Measurements from ENCODE around the gene MACIR.

MACIR gene

DNA sequence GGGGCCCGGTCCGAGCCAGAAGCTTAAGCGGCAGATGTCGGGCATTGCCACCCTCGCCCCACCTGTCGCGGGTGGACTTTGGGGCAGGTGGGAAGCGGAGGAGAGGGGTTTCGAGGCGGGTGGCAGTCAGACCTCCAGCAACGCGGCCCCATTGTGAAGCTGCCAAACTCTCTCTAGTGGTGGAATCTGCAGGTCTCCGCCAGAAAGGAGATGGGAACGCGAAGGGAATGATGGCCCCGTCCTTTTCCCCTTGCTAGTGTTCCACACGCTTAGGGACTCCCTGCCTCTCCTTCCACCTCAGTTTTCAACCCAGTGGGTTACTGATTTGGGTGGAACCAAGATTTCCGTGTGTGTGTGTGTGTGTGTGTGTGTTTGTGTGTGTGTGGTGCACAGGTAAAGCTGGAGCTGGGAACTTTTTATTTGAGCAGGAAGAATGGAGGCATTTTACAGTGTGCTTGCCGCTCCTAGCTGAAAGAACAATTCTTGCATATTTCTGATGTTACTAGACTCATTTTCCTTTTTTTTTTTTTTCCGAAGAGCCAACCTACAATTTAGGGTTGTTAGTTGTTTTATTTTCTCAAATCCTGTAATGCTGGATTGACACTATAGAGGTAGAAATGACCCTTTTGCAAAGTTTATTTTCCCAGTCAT is 1.3 kb downstream of the MACIR start:
- Mint-ChIP-seq H3K4me3 (peak overlapping the region; percentile 87), H3K9me3 (no peaks in the 10 kb centered on the region), H3K27ac (no peak overlapping the region), H3K36me3 (no peaks in the 10 kb centered on the region), H3K27me3 (peaks cover 3% of the 10 kb centered on the region), H3K4me1 (peaks cover 5% of the 10 kb centered on the region)
- DNase-seq (ENCODE audit: low spot score in 2 of 2) (no peak), ATAC-seq (ENCODE audit: low read depth) (no peak)

DNA sequence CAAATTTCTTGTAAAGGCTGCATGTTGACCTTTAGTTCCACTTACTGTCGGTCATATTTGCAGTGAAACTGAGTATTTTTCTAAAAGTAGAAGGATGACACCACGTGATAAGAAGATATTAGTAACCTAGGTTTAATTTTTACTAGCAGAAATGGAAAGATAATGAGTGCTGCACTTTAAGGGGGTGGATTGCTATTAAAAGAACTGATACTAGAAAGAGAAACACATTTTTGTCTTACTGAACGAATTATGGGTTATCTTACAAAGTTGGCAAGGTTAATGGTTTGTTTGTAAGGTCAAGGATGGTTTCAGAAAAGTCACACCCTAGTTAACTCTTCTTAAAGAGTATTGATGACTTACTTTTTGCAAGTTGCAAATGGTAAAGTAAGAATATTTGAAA is 2.4 kb downstream of the MACIR start:
- H3K4me3 Mint-ChIP-seq, result no peak overlapping the region

DNA sequence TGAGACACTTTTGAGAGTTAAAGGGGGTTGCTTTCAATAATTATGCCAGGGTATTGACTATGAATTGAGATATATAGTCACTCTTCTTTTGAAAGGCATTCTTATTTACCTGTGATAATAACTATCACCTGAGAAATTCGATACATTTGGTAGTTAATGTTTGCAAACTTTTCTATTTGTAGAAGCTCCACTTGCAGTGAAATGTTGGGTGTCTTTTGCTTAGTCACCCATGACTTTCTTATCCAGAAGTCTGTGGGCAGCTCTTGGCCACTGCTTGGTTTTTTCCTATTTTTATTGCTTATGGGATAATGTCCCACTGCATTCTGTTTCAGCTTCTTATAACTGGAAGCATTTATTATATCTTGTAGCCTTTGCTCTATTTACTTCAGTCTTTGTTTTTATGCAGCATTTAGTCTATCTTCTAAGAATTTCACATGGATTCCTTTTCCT is 3.9 kb downstream of the MACIR start:
- Mint-ChIP-seq H3K4me3 (no peak overlapping the region), H3K4me1 (peaks cover 5% of the 10 kb centered on the region), H3K27ac (no peak overlapping the region), H3K27me3 (no peaks in the 10 kb centered on the region), H3K36me3 (peaks cover 3% of the 10 kb centered on the region), H3K9me3 (no peaks in the 10 kb centered on the region)
- ATAC-seq (ENCODE audit: low read depth), result no peak
- no peak for DNase-seq (ENCODE audit: low spot score in 2 of 2)

More for the DNA sequence above, 2.4 kb downstream of the MACIR start:
- DNase-seq (ENCODE audit: low spot score in 2 of 2) (no peak), ATAC-seq (ENCODE audit: low read depth) (no peak)
- H3K4me1 Mint-ChIP-seq, result peaks cover 5% of the 10 kb centered on the region
- no peaks in the 10 kb centered on the region for H3K9me3 Mint-ChIP-seq
- peaks cover 1% of the 10 kb centered on the region for H3K27me3 Mint-ChIP-seq
- peak overlapping the region; percentile 7 for H3K27ac Mint-ChIP-seq
- H3K36me3 Mint-ChIP-seq, result no peaks in the 10 kb centered on the region

DNA sequence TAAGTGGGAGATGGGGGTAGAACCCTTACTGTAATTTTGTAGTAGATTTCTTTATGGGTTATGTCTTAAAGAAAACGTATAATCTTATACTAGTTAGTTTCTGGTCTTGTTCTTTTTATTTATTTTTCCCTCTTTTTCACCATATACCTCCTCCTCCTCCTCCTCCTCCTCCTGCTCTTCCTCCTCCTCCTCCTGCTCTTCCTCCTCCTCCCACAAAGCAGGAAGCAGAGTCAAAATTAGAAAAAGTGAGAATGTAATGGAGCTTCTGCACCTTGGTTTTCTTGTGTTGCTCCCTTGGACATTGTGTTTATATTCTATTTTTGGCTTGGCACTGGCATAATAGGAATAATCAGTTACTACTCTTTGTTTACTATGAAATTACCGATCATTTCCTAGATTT is 4.5 kb downstream of the MACIR start:
- ATAC-seq (ENCODE audit: low read depth) (no peak), DNase-seq (ENCODE audit: low spot score in 2 of 2) (no peak)
- peaks cover 5% of the 10 kb centered on the region for H3K4me1 Mint-ChIP-seq
- no peak overlapping the region for H3K27ac Mint-ChIP-seq
- peaks cover 4% of the 10 kb centered on the region for H3K36me3 Mint-ChIP-seq
- H3K9me3 Mint-ChIP-seq, result no peaks in the 10 kb centered on the region
- no peak overlapping the region for H3K4me3 Mint-ChIP-seq
- no peaks in the 10 kb centered on the region for H3K27me3 Mint-ChIP-seq

DNA sequence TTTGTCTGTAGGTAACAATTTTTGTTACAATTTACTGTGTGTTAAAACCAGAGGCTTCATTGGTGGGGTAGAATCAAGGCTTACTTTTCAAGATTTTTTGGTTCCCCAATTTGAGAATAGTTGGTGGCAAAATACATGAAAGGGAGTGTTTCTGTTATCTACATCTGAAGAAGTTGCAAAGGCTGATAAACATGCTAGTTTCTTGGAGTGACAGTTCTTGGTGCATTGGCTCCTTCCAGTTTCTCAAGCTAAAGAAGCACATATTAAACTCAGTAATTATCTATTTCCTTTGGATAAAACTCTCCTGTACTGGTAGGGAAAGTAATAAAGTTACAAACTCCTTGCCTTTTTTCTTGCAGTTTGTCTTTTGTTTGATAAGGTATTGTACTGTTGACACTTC is 5.9 kb downstream of the MACIR start:
- Mint-ChIP-seq H3K4me3 (no peak overlapping the region), H3K27ac (no peak overlapping the region), H3K9me3 (no peaks in the 10 kb centered on the region), H3K27me3 (no peaks in the 10 kb centered on the region), H3K36me3 (peaks cover 4% of the 10 kb centered on the region), H3K4me1 (peaks cover 5% of the 10 kb centered on the region)
- DNase-seq (ENCODE audit: low spot score in 2 of 2), result no peak
- no peak for ATAC-seq (ENCODE audit: low read depth)

DNA sequence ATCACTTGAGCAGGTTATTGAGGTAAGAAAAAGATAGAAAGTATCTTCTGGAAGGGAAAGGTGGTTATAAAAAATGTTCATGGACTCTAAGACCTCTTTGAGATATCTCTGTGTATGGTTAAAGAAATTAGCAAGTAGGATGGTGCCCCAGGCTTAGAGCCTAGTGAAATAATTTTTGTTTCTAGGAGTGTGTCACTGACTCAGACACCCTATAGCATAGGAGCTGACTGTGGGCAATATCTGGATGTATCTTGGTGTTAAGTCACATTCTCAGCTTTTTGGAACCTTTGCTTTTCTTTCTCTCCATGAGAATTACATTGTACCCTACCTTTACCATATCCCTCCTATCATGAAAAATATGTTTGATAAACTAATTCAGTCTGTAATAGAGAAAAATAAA is 12.0 kb downstream of the MACIR start:
- Mint-ChIP-seq H3K36me3 (peaks cover 6% of the 10 kb centered on the region), H3K4me3 (no peak overlapping the region), H3K27ac (no peak overlapping the region), H3K27me3 (no peaks in the 10 kb centered on the region), H3K9me3 (no peaks in the 10 kb centered on the region), H3K4me1 (peaks cover 6% of the 10 kb centered on the region)
- DNase-seq (ENCODE audit: low spot score in 2 of 2), result no peak
- no peak for ATAC-seq (ENCODE audit: low read depth)

DNA sequence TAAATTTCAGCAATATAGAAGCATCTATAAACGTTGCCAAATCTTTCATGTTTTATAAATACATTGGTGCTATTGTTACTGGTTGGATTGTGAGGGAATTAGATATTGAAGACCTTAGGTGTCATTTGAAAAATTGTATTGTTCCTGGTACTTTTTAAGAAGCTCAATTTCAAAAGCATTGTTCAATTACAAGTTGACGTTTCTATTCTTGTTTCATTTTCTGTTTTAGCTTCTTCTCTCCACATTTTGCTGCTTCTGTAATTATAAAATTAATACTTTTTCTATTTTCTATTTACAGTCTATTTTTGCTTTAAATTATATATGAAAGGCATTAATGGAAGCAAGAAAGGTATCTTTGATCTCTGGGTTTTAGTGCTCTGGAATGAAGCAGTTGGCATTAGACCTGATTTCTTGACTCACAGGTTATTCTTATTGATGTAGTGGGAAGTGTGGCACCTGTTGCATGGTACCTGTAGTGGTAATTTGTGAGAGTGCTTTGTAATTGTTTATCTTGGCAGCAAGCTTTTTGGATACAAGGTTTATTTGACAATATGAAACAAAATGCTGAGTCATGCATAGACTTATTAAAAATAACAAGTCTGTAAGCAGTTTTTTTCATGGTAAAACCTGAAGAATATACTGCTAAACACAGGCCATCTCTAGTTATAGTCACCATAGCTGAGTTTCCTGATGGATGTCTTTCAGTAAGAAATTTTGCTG is 13.2 kb downstream of the MACIR start:
- no peak overlapping the region for H3K27ac Mint-ChIP-seq
- peaks cover 10% of the 10 kb centered on the region for H3K36me3 Mint-ChIP-seq
- ATAC-seq (ENCODE audit: low read depth) (no peak), DNase-seq (ENCODE audit: low spot score in 2 of 2) (no peak)
- no peaks in the 10 kb centered on the region for H3K27me3 Mint-ChIP-seq
- peaks cover 6% of the 10 kb centered on the region for H3K4me1 Mint-ChIP-seq
- H3K9me3 Mint-ChIP-seq, result no peaks in the 10 kb centered on the region
- no peak overlapping the region for H3K4me3 Mint-ChIP-seq

DNA sequence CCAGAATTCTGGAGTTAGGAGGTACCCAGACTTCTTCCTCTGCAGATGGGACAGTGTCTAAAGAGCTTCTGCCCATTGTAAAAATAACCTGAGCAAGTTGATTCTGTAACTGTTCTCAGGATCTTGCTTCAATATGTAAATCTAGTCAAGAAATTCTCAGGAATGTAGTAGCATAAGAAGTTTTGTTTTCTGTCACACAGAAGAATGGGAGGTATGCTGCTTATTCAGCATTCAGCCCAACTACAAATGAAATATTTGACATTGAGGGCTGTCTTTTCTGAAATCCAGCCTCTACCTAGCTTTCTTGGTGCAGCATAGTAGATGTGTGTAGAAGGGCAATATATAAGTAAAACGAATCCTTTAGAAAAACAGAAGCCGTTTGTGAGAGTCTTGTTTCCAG is 13.8 kb downstream of the MACIR start:
- H3K27ac Mint-ChIP-seq, result no peak overlapping the region
- H3K36me3 Mint-ChIP-seq, result peaks cover 10% of the 10 kb centered on the region
- ATAC-seq (ENCODE audit: low read depth), result no peak
- peaks cover 6% of the 10 kb centered on the region for H3K4me1 Mint-ChIP-seq
- no peak for DNase-seq (ENCODE audit: low spot score in 2 of 2)
- no peaks in the 10 kb centered on the region for H3K27me3 Mint-ChIP-seq
- H3K9me3 Mint-ChIP-seq, result no peaks in the 10 kb centered on the region
- H3K4me3 Mint-ChIP-seq, result no peak overlapping the region

DNA sequence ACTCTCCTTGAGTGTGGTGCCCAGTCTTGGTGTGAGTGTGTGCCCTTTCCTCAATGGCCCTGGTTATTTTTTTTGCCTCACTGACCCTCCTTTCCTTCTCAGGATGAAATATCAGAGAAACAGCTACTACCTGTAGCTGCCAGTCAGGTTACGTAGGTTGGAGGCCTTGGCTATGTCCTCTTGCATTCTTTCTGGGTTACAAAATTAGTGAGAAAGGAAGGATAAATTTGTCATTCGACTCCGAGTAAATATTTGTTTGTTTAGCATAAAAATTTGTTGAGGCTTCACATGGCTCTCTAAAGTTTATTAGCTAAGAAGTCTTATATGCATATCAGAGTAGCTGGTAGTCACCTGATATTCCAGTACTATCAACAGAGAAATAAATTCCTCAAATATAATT is 15.4 kb downstream of the MACIR start:
- no peaks in the 10 kb centered on the region for H3K9me3 Mint-ChIP-seq
- H3K4me1 Mint-ChIP-seq, result peaks cover 6% of the 10 kb centered on the region
- no peak overlapping the region for H3K27ac Mint-ChIP-seq
- H3K36me3 Mint-ChIP-seq, result peaks cover 9% of the 10 kb centered on the region
- ATAC-seq (ENCODE audit: low read depth) (no peak), DNase-seq (ENCODE audit: low spot score in 2 of 2) (no peak)
- no peak overlapping the region for H3K4me3 Mint-ChIP-seq
- no peaks in the 10 kb centered on the region for H3K27me3 Mint-ChIP-seq

DNA sequence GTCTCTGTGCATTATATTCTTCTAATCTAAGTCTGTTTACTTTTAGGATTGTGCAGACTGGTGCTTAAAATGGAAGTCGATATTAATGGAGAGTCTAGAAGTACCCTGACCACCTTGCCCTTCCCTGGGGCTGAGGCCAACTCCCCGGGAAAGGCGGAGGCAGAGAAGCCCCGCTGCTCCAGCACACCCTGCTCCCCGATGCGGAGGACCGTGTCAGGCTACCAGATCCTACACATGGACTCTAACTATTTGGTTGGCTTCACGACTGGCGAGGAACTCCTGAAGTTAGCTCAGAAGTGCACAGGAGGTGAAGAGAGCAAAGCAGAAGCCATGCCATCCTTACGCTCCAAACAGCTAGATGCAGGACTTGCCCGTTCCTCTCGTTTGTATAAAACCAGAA is 17.3 kb downstream of the MACIR start:
- Mint-ChIP-seq H3K4me3 (no peak overlapping the region), H3K27me3 (no peaks in the 10 kb centered on the region), H3K9me3 (no peaks in the 10 kb centered on the region), H3K36me3 (peaks cover 9% of the 10 kb centered on the region), H3K4me1 (peaks cover 6% of the 10 kb centered on the region), H3K27ac (no peak overlapping the region)
- DNase-seq (ENCODE audit: low spot score in 2 of 2) (no peak), ATAC-seq (ENCODE audit: low read depth) (no peak)

DNA sequence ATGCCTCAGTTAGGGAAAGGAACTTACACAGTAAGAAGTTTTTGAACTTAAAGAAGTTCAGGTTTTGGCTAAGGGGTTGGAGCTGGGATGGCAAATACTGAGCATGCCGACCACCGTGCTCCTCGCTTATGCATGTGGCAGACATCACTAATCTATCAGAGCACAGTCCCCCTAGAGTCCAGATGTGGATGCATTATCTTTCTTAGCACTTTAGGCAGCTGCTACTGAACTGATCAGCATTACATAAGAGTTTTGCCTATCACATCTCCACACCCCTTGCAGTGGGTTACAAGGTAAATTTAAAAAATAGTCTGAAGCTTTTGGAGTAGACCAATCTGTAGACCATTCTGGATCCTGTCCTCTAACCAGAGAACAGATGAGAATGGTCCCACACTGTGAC is 22.4 kb downstream of the MACIR start:
- ATAC-seq (ENCODE audit: low read depth) (no peak), DNase-seq (ENCODE audit: low spot score in 2 of 2) (no peak)
- H3K4me3 Mint-ChIP-seq, result no peak overlapping the region
- no peak overlapping the region for H3K27ac Mint-ChIP-seq
- no peaks in the 10 kb centered on the region for H3K9me3 Mint-ChIP-seq
- no peaks in the 10 kb centered on the region for H3K4me1 Mint-ChIP-seq
- H3K36me3 Mint-ChIP-seq, result peaks cover 6% of the 10 kb centered on the region
- H3K27me3 Mint-ChIP-seq, result no peaks in the 10 kb centered on the region

DNA sequence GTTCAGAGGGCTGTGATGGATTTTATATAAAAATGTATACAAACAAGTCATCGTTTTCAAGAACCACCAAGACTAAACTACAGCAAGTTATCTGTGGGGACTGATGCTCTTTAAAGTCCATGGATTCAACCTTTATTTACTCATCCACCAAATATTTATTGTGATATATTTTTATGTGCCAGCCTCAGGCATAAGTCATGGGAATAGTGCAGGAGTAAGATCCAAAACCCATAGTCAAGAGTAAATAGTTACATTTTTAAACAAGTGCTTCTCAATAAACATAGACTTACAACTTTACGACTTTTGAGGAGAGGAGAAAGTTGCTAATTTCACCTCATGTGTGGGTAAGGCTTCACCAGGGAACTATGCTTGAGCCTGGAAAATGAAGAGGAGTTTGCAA is 24.6 kb downstream of the MACIR start:
- H3K9me3 Mint-ChIP-seq, result no peaks in the 10 kb centered on the region
- DNase-seq (ENCODE audit: low spot score in 2 of 2) (no peak), ATAC-seq (ENCODE audit: low read depth) (no peak)
- H3K4me3 Mint-ChIP-seq, result no peak overlapping the region
- H3K4me1 Mint-ChIP-seq, result no peaks in the 10 kb centered on the region
- H3K27me3 Mint-ChIP-seq, result no peaks in the 10 kb centered on the region
- peaks cover 2% of the 10 kb centered on the region for H3K36me3 Mint-ChIP-seq
- no peak overlapping the region for H3K27ac Mint-ChIP-seq

DNA sequence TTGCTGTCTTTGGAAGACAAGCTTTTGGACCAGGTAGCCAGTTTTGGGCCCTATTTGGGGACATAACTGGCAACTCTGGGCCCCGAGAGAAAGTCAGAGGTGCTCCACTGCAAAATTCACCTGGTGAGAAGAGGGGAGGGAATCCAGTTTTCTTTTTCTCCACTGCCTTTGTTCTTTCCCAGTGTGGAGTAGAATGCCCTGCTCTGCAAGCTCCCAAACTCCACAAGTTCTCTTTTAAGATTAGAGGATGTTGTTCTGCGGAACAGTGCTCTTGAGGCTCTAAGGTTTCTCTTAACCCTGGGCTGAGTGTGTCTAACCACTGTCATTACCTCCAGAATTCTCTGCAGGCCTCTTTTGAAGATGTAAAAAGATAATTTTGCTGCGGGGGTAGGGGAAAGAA is 25.3 kb downstream of the MACIR start:
- Mint-ChIP-seq H3K27ac (no peak overlapping the region), H3K4me1 (no peaks in the 10 kb centered on the region), H3K27me3 (no peaks in the 10 kb centered on the region), H3K36me3 (peaks cover 2% of the 10 kb centered on the region), H3K4me3 (no peak overlapping the region), H3K9me3 (no peaks in the 10 kb centered on the region)
- no peak for DNase-seq (ENCODE audit: low spot score in 2 of 2)
- no peak for ATAC-seq (ENCODE audit: low read depth)

DNA sequence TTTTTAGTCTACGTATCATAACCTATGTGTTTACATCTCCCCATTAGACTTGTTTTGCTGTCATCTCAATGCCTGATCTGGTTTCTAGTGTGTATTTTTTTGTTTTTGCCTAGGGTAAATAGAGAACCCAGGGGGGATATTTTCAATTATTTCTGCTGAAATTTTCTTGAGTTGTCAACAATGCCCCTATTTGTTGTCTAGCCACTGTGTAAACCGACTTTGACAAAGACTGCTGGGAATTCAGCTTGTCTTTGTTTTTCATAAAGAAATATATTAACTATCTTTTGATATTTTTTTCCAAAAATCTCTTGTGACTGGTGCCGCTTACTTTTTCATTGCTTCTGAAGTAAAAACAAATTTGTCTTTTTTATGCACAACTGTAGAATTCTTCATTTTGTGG is 28.1 kb downstream of the MACIR start:
- no peaks in the 10 kb centered on the region for H3K27me3 Mint-ChIP-seq
- ATAC-seq (ENCODE audit: low read depth), result no peak
- H3K9me3 Mint-ChIP-seq, result no peaks in the 10 kb centered on the region
- H3K27ac Mint-ChIP-seq, result no peak overlapping the region
- H3K4me1 Mint-ChIP-seq, result no peaks in the 10 kb centered on the region
- H3K36me3 Mint-ChIP-seq, result no peaks in the 10 kb centered on the region
- DNase-seq (ENCODE audit: low spot score in 2 of 2), result no peak
- no peak overlapping the region for H3K4me3 Mint-ChIP-seq

DNA sequence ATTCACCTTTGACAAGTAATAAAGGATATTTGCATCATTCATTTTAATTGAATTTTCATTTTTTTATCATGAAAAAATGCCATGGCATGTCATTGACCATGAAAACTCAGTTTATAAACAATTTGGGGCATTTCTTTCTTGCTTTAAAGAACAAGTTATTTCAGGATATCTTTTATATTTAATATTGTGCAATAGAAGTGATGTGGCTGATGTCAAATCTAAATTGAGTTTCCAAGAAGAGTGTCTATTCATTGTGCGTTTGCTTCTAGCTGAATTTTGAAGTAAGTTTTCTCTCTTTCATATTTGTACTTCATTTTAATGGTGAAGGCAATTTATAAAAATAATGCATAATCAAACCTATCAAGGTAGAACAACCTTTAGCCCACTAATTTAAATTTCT is 30.5 kb downstream of the MACIR start:
- Mint-ChIP-seq H3K27ac (no peak overlapping the region), H3K4me1 (no peaks in the 10 kb centered on the region), H3K9me3 (no peaks in the 10 kb centered on the region), H3K36me3 (no peaks in the 10 kb centered on the region), H3K4me3 (no peak overlapping the region), H3K27me3 (no peaks in the 10 kb centered on the region)
- ATAC-seq (ENCODE audit: low read depth) (no peak), DNase-seq (ENCODE audit: low spot score in 2 of 2) (no peak)
